HG03521 (cell line): Measurements from ENCODE around the gene TMF1.

Experiments used
- ATAC-seq: cut with Tn5 transposase; IDR thresholded peaks from one replicate; pipeline ENCODE4 v1.9.1; 2021; ENCODE audit warnings: mild to moderate bottlenecking, moderate library complexity; ENCODE audit not compliant: unreplicated experiment

Gene TMF1

GRCh38 chr3:69016102-69016501, 36.0 kb downstream of the TMF1 start:
- ATAC-seq: no peak

GRCh38 chr3:69014022-69014580, 38.0 kb downstream of the TMF1 start:
- ATAC-seq: no peak

GRCh38 chr3:69013253-69014021, 38.7 kb downstream of the TMF1 start, which contains the start of gene EOGT:
Gene EOGT, minus strand, starts transcription at chr3:69013684. Its CDS starts 3,838 bp downstream, at chr3:69009846.
- ATAC-seq: peak; percentile 71

- peak; percentile 42 for ATAC-seq
Measured at GRCh38 chr3:69012800-69013252, 39.3 kb downstream of the TMF1 start.

GRCh38 chr3:69012100-69012799, 39.9 kb downstream of the TMF1 start:
- ATAC-seq: no peak

GRCh38 chr3:69011096-69011730, 40.9 kb downstream of the TMF1 start:
- ATAC-seq: no peak

- no peak for ATAC-seq
Measured at GRCh38 chr3:69009559-69010410, 42.3 kb downstream of the TMF1 start.

GRCh38 chr3:69008980-69009379, 43.2 kb downstream of the TMF1 start:
- no peak for ATAC-seq

- ATAC-seq: no peak
Measured at GRCh38 chr3:69005791-69006482, 46.2 kb downstream of the TMF1 start.

GRCh38 chr3:69005071-69005790, 46.9 kb downstream of the TMF1 start:
- ATAC-seq: no peak

- ATAC-seq: no peak
Measured at GRCh38 chr3:69004138-69004537, 48.0 kb downstream of the TMF1 start.

- ATAC-seq: no peak
Measured at GRCh38 chr3:68999605-69000004, 52.5 kb downstream of the TMF1 start.

GRCh38 chr3:68999158-68999557, 53.0 kb downstream of the TMF1 start:
- no peak for ATAC-seq

- ATAC-seq: no peak
Measured at GRCh38 chr3:68997887-68998286, 54.2 kb downstream of the TMF1 start.

GRCh38 chr3:68996356-68996995, 55.7 kb downstream of the TMF1 start:
- ATAC-seq: no peak

- ATAC-seq: no peak
Measured at GRCh38 chr3:68988740-68989139, 63.4 kb downstream of the TMF1 start.

- no peak for ATAC-seq
Measured at GRCh38 chr3:68987322-68987721, 64.8 kb downstream of the TMF1 start.

- ATAC-seq: no peak
Measured at GRCh38 chr3:68986496-68987208, 65.5 kb downstream of the TMF1 start.
